Astrocyte of the hippocampus (primary cell): ENCODE results near the gene CASP3.
A peak's percentile ranks its signal among the peaks of the same experiment; 100 is the strongest.
"Not testable (repeated sequence)": the region's sequence is repeated elsewhere in the genome, so short reads cannot be mapped to it uniquely, and the experiment has no call there.

ENCODE experiments used
- DNase-seq: peaks from one replicate; pipeline ENCODE4 v3.0.0; 2011; ENCODE audit warnings: low read depth, low spot score

Gene CASP3

DNA sequence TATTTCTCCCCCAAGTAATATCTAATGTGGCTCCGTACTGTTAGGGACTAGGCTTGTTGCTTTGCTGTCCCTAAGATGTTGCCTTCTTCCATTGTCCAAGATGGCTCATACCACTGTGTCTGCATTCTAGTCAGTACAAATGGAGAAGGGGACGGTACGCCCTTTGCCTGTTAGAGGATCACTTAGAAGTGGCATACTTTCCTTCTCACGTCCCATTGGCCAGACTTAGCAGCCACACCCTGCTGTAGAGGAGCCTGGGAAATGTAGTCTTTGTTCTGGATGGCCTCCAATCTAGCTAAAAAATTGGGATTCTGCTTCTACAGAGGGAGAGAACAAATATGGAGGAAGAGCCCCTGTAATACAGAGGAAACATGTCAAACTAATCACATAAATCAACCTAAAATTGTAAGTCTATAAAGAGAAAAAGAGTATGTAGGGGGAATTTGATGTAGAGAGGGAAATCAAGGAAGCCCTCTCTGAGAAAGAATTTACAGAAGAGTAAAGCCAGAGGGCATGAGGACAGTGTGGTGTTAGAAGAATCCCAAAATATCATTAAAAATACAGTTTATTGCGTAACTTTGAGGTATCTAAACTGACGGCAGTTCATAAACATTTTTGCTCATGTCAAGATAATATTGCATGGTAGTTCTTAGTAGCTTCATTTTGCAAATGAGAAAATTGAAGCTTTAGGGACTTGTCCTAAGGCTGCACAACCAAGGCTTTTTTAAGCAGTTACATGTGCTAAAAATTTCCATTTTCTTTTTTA, 15.4 kb upstream of the CASP3 start:
- no peak for DNase-seq

DNA sequence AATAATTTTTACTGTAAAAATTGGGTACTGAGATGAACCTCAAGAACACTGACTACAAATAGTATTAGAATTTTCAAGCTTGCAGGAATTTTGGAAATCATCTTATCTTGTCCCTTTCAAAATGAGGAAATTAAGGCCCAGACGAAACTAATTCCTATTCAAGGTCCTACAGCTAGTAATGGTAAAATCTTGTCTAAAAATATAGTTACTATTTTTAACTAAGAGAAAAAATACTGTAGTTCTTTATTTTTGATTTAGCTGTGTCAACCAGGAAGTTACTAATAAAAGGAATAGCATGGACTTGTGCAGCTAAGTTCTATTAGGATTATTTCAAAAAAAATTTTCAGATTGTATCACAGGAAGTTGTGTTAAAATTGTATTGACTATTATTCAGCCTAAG, 13.0 kb upstream of the CASP3 start:
- DNase-seq = no peak

GRCh38 chr4:184660978-184661377, 11.7 kb upstream of the CASP3 start:
- DNase-seq = no peak

GRCh38 chr4:184657820-184658219, 8.6 kb upstream of the CASP3 start:
- DNase-seq = not testable (repeated sequence)

DNA sequence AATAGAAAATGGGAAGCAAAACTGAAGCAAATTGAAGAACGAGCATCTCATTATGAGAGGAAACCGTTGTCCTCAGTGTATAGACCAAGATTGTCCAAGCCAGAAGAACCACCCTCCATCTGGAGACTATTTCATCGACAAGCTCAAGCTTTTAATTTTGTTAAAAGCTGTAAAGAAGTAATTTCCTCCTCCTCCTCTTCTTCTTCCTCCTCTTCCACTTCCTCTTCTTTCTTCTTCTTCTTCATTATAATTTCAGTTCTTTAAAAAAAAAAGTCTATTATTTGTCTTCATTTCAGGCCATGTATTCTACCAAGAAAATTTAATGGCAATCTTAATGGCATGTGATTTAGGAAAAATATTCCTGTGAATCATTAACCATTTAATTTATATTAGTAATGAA, 7.9 kb upstream of the CASP3 start:
- no peak for DNase-seq

DNA sequence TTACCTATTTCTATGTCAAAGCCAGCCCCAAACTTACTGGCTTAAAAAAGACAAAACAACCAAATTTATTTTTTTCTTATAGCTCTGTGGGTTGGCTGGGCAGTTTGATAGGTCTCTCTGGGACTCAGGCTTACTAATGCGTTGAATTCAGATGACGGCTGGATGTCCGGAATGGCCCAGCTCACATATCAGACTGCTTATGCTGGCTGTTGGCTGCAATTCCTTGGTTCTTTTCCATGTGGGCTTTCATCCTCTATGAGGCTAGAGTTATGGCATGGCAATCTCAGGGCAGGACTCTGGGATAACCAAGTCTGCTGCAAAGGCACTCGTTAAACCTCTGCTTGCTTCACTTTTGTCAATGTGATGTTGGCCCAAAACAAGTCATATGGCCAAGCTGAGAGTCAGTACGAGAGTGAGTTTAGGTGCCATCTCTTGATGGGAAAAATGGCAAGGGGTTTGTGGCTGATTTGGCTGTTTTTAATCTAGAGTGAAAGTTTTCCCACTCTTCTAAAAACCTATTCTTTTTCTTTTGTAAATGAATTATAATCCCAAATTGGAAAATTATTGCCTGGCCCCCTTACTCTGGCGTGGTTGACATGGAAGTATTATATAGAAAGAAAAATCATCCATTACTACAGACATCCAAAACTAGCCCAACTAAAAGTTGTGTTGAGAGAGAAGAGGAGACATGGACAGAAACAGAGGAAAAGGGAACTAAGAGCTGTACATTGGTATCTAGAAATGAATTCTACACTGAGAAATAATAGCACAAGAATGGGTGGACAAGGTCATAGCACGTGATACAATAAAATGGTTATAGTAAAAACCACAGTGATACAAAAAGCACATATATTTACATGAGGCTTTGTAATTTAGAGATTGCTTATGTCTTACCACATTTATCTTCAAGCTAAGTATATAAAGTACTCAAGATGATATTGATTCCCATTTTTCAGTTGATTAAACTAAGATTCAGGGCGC, 6.9 kb upstream of the CASP3 start:
- no peak for DNase-seq

GRCh38 chr4:184653650-184654049, 4.4 kb upstream of the CASP3 start:
- peak; percentile 55 for DNase-seq

DNA sequence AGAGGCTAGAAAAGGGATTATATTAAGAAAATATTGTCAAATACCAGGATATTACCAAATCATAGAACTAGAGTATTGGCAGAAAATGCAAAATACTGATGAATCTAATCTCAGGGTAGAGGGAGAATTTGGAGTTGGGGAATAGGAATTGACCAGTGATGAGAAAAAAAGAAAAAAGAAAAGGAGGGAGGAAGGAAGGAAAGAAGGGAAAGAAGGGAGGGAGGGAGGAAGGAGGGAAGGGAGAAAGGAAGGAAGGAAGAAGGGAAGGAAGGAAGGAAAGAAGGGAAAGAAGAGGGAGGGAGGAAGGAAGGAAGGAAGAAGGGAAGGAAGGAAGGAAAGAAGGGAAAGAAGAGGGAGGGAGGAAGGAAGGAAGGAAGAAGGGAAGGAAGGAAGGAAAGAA, 3.4 kb upstream of the CASP3 start:
- not testable (repeated sequence) for DNase-seq

GRCh38 chr4:184651899-184652298, 2.7 kb upstream of the CASP3 start:
- DNase-seq = no peak

- peak; percentile 75 for DNase-seq
Measured at GRCh38 chr4:184649971-184650855, 966 bp upstream of the CASP3 start.

GRCh38 chr4:184648313-184649025, 778 bp downstream of the CASP3 start:
- DNase-seq = peak; percentile 76

- no peak for DNase-seq
Measured at GRCh38 chr4:184648054-184648312, 1.3 kb downstream of the CASP3 start.

DNA sequence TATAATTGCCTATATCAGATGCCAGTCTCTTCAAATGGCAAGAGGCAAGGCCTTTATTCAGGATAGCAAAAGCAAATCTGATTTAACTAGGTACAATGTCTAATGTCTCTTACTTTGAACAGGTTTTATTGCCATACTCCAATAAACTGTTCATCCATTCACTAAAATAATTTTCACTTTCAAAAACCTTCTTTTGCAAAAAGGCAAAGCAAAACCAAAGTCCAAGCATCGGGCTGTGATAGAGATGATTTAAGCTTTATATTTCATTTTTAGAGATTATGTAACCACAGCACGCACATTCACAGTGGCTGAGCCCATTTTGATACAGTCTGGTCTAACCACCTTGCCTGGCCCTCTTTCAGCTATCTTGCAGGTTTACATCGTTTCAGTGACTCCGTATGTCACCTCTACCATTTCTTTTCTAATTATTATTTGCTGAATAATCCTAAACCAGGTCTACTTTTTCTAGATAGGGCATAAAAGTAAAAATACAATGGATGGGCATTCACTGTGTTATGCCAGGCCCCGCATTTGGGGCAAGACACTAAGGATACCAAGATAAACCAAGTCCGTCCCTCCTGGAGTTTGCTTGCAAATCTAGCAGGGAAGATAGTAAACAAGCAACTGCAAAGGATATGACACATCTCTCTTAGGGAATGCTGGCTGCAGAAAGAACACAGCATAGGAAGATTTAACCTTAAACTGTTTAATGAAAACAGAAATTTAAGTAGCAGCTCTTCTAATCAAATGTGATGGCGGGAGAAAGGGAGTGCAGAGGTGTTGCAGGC, 1.8 kb downstream of the CASP3 start:
- DNase-seq = peak; percentile 25

- no peak for DNase-seq
Measured at GRCh38 chr4:184645904-184646610, 3.2 kb downstream of the CASP3 start.

- DNase-seq = peak; percentile 59
Measured at GRCh38 chr4:184644553-184645307, 4.5 kb downstream of the CASP3 start.

DNA sequence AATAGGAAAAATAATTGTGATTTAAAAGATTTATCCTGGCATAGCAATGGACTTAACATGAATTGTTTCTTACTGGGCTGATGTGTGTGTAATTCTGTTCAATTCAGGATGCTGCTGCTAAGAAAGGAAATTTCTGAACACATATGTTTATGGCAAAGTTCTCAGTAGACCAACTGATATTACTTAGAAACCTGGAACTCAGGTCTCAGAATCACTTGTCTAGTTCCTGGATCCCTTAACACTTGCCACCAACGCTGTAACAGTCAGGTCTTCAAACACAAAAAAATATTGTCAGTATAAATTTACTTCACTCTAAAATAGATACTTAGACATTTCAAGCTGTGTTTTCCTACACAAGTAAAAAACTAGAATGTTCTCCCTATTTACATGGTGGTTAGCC, 5.5 kb downstream of the CASP3 start:
- no peak for DNase-seq

GRCh38 chr4:184641451-184641850, 7.8 kb downstream of the CASP3 start:
- DNase-seq = no peak

DNA sequence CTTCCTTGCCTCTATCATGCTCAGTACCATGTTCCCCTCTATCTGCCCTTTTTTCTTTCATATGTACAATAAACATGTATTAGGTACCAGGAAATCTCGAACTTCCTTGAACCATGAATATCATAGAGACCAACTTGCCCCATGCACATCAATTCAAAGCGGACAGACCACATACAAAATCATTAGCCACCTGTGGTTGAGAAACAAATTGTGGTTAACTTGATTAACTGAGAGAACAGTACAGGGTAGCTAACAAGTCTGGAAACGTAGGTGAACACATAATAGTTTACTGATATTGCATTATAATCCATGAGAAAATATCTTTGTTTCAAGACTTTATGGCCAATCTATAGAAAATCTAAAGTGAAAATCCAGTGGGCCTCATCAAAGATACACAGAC, 8.2 kb downstream of the CASP3 start:
- DNase-seq = no peak

- DNase-seq = no peak
Measured at GRCh38 chr4:184636897-184637296, 12.3 kb downstream of the CASP3 start.
